ENCODE measurements around the gene SLC49A4.
A peak's percentile ranks its signal among the peaks of the same experiment; 100 is the strongest.

The SLC49A4 gene

DNA sequence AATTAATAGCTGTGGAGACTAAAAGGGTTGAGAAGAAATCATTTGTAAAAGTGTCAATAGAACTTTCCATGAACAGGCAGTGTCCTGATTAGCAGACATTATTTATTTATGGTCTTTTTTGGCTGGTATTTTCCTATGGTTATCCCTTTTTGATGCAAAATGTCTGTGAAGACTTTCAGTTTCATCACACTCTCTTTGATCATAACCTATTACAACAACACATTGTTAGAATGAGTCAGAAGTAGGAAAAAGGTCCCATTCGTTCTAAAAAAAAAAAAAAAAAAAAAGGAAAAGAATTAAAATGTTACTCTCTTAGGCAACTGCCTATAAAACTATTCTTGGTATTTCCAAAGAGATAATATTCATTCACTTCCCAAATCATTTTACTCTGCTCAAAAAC lies 62.1 kb downstream of the SLC49A4 start:
- no peaks in the 10 kb centered on the region for H3K27me3 Mint-ChIP-seq
- no peaks in the 10 kb centered on the region for H3K4me1 Mint-ChIP-seq (ENCODE audit: low read depth in 2 of 2)
- no peaks in the 10 kb centered on the region for H3K9me3 Mint-ChIP-seq
- no peak for ATAC-seq (replicated peaks)
- H3K36me3 Mint-ChIP-seq (ENCODE audit: insufficient read depth) = no peaks in the 10 kb centered on the region
- no peak overlapping the region for H3K4me3 Mint-ChIP-seq
- DNase-seq = no peak
- no peak overlapping the region for H3K27ac Mint-ChIP-seq

DNA sequence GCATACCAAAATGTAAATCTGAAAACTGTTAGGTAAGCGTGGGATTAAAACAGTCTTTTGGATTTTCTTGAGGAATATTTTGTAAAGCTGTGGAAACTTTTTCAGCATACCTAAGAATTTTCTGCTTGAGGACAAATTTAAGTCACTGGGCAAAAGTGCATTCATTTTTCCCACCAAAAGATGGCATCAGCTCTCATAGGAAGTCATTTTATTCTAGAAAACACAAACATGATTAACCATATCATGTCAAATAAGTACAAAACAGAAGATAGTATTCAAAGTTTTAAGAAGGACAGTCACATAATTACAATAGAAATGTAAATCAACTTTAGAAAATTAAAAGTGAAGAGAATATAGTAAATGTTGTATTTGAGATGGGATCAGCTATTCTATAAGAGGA lies 63.5 kb downstream of the SLC49A4 start:
- ATAC-seq (replicated peaks) (no peak), DNase-seq (no peak)
- H3K4me3 Mint-ChIP-seq = no peak overlapping the region
- no peaks in the 10 kb centered on the region for H3K36me3 Mint-ChIP-seq (ENCODE audit: insufficient read depth)
- H3K27me3 Mint-ChIP-seq = no peaks in the 10 kb centered on the region
- no peaks in the 10 kb centered on the region for H3K9me3 Mint-ChIP-seq
- H3K4me1 Mint-ChIP-seq (ENCODE audit: low read depth in 2 of 2) = no peaks in the 10 kb centered on the region
- no peak overlapping the region for H3K27ac Mint-ChIP-seq

DNA sequence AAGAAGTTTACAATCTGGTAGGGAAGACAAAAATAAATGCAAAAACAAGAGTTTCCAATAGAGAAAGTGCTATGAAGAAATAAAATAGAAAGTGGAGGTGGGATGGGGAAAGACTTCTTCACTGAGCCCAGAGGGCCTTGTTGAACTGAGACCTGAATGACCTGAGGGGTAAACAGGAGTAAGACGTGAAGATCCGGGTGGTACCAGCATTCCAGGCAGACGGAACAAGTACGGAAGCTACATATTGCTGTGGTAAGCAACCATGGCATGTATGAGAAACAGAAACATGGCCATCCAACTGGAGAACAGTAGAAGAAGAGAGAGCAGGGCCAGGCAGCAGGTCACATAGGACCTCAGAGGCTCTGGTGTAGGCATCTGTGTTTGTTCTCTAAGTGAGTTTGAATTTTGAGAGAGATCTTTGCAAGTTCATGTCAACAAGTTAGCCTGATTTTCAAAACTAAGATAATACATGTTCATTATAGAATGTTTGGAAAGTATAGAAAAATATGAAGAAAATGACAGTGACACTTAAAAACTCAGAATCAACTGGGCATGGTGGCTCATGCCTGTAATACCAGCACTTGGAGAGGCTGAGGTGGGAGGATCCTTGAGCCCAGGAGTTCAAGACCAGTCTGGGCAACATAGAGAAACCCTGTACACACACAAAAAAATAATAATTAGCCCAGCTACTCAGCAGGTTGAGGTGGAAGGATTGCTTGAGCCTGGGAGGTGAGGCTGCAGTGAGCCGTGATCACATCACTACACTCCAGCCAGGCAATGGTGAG lies 64.3 kb downstream of the SLC49A4 start:
- Mint-ChIP-seq H3K27me3 (no peaks in the 10 kb centered on the region), H3K9me3 (no peaks in the 10 kb centered on the region), H3K36me3 (ENCODE audit: insufficient read depth) (no peaks in the 10 kb centered on the region), H3K27ac (no peak overlapping the region), H3K4me1 (ENCODE audit: low read depth in 2 of 2) (no peaks in the 10 kb centered on the region), H3K4me3 (no peak overlapping the region)
- ATAC-seq (replicated peaks) = no peak
- DNase-seq = no peak

DNA sequence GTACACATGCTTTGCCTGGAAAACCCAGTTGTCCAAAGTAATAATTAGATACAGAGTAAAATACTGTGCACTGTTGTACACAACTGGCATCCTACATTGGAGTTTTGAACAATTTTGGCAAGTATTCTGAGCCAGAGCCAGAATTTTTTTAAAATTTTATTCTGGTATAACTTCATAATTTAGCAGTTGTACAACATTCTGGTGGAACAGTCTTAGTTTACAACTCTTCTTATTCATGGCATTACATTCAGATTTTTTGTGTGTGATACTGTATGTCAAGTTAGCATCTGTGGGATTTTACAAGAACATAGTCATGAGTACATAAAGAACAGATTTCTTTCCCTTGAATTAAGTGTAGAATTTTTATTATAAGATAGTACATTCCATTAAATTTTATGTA lies 67.5 kb downstream of the SLC49A4 start:
- Mint-ChIP-seq H3K27ac (no peak overlapping the region), H3K4me3 (no peak overlapping the region), H3K4me1 (ENCODE audit: low read depth in 2 of 2) (no peaks in the 10 kb centered on the region), H3K36me3 (ENCODE audit: insufficient read depth) (peaks cover 8% of the 10 kb centered on the region), H3K27me3 (no peaks in the 10 kb centered on the region), H3K9me3 (no peaks in the 10 kb centered on the region)
- no peak for DNase-seq
- no peak for ATAC-seq (replicated peaks)

DNA sequence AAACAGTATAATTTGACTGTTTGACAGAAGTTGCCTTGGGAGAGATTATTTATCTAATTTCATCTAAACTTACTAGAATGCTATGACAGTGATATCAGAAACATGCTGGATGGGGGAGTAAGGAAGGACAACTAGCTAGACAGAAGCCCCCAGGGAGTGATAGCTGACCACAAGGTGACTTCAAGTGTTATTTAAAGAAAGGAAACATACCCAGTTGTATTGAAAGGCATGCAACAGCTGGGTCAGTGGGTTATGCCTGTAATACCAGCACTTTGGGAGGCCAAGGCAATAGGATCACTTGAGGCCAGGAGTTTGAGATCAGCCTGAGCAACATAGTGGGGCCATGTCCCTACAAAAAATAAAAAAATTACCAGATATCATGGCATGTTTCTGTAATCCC lies 69.6 kb downstream of the SLC49A4 start:
- Mint-ChIP-seq H3K36me3 (ENCODE audit: insufficient read depth) (peaks cover 8% of the 10 kb centered on the region), H3K4me3 (no peak overlapping the region), H3K4me1 (ENCODE audit: low read depth in 2 of 2) (no peaks in the 10 kb centered on the region), H3K9me3 (no peaks in the 10 kb centered on the region), H3K27me3 (no peaks in the 10 kb centered on the region), H3K27ac (no peak overlapping the region)
- ATAC-seq (replicated peaks) (no peak), DNase-seq (no peak)

DNA sequence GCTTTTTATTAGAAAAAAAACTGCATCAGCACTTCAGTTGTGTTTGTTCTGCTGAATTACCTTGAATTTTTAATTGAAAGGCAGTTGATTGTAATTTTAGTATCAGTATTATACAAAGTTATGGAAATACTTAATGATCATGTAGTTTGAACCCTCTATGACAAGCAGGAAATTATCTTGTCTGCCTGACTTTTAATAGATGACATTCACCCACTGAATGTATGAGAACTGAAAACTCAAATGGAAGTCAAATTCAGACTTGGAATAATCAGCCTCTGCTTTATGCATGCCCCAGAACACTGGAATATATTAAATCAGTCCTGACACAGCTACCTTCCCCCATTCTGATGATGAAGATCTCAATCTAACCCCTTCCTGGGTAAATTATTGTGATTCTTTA lies 73.5 kb downstream of the SLC49A4 start:
- Mint-ChIP-seq H3K27me3 (no peaks in the 10 kb centered on the region), H3K9me3 (no peaks in the 10 kb centered on the region), H3K4me3 (no peak overlapping the region), H3K27ac (no peak overlapping the region), H3K4me1 (ENCODE audit: low read depth in 2 of 2) (no peaks in the 10 kb centered on the region), H3K36me3 (ENCODE audit: insufficient read depth) (peaks cover 8% of the 10 kb centered on the region)
- DNase-seq (no peak), ATAC-seq (replicated peaks) (no peak)

DNA sequence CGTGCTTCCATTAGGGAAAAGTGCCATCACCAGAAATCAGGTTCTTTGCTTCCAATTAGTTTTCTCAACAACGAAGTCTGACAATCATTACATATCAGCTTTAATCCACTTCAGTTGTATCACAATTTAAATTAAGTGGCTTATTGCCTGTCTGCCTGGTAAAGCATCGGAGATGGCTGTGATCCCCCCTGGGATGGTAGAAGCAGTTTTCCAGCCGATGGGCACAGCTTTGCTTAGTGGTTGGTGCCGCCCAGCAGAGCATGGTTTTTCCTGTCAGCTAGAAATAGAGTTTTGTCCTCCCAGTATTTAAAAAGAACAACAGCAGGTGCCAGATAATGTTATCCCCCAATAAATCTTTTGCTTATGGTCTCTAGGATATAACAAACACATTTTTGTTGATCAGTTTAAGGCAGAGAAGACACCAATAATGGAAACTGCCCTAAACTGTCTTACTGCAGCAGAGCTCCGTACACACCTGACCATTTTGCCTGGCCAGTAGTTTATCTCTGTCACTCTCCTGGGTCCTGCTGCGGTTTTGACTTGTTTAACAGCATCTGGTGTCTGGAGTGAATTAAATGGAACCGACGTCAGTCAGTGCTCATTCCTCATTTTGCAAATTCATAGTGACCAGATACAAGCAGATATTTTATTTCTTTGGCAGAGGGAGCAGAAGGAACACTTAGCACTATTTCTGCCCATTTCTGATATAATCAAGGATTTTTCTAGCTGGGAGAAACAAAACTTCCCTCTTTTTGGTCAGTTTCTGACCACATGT lies 79.1 kb downstream of the SLC49A4 start:
- Mint-ChIP-seq H3K9me3 (peaks cover 0 to 2% of the 10 kb centered on the region in 2 donors), H3K4me1 (ENCODE audit: low read depth in 2 of 2) (peaks cover 11 to 14% of the 10 kb centered on the region in 2 donors), H3K4me3 (no peak overlapping the region), H3K36me3 (ENCODE audit: insufficient read depth) (no peaks in the 10 kb centered on the region), H3K27me3 (no peaks in the 10 kb centered on the region), H3K27ac (no peak overlapping the region)
- ATAC-seq (replicated peaks) (no peak), DNase-seq (no peak)

DNA sequence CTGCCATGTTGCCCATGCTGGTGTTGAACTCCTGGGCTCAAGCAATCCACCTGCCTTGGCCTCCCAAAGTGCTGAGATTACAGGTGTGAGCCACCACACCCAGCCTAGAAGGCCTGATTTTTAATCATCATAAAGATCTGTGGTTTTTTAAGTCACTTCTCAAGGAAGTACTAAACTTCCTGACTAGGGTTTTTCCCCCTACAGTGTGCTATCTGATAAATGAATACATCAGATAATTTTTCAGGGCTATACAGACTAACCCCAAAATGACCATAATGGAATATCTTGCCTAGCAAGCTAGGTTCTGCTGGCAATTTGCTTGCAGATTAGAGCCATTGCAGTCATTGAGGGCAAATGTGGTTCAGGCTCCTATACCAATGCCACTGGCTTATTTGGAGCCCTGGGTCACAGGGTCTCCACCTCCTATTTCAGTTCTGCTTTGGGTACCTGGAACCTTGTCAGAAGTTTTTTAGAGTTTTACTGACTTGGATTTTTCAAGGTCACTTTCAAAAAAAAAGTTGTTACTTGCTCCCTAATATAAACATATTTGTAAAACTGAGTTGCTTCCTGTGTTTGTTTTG lies 80.8 kb downstream of the SLC49A4 start:
- peak; percentile 56 for ATAC-seq (replicated peaks)

DNA sequence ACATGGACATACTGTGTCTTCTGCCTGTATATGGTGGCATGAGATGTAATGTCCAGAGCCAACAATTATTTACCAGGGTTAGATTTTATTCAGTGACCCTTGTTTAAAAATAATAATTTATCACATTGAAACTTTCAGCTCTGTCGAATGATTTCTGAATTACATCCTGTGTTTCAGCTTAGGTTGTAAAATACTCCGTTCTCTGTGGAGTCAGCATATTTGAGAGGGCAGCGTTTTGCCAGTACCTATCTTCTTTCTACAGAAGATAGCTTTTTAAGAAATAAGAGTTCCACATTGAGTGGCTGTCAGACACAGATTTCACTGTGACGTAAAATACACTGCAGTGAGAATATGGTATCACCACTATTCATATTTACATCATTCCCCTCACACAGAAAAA lies 85.3 kb downstream of the SLC49A4 start:
- no peaks in the 10 kb centered on the region for H3K36me3 Mint-ChIP-seq (ENCODE audit: insufficient read depth)
- peaks cover 11% of the 10 kb centered on the region in 2 donors for H3K4me1 Mint-ChIP-seq (ENCODE audit: low read depth in 2 of 2)
- DNase-seq = no peak
- H3K4me3 Mint-ChIP-seq = no peak overlapping the region
- ATAC-seq (replicated peaks) = no peak
- no peak overlapping the region for H3K27ac Mint-ChIP-seq
- H3K27me3 Mint-ChIP-seq = no peaks in the 10 kb centered on the region
- no peaks in the 10 kb centered on the region for H3K9me3 Mint-ChIP-seq

More for the DNA sequence above, 80.8 kb downstream of the SLC49A4 start:
- peaks cover 11 to 14% of the 10 kb centered on the region in 2 donors for H3K4me1 Mint-ChIP-seq (ENCODE audit: low read depth in 2 of 2)
- H3K27me3 Mint-ChIP-seq = no peaks in the 10 kb centered on the region
- H3K27ac Mint-ChIP-seq = peak overlapping the region in 1 of 2 donors; percentile 16
- no peaks in the 10 kb centered on the region for H3K36me3 Mint-ChIP-seq (ENCODE audit: insufficient read depth)
- H3K4me3 Mint-ChIP-seq = no peak overlapping the region
- no peak for DNase-seq
- H3K9me3 Mint-ChIP-seq = peaks cover 0 to 2% of the 10 kb centered on the region in 2 donors

DNA sequence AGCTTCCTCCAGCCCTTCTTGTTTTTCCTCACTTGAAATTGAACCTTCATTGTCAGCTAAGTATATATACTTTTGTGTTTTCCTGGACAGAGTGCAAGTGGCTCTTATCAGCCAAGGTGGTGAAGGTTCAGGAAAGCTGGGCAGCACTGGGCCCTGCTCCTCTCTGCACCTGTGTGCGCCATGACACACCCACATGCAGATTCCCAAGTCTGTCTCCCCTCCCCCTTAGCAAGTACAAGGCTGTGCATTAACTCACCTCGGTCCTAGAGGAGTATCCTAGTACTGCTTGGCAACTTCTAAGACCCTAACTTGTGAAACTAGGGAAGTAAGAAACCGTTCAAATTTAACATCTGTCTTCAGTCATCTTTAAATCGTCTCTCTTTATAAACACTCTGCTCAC lies 85.8 kb downstream of the SLC49A4 start:
- ATAC-seq (replicated peaks) (no peak), DNase-seq (no peak)
- Mint-ChIP-seq H3K36me3 (ENCODE audit: insufficient read depth) (no peaks in the 10 kb centered on the region), H3K4me3 (no peak overlapping the region), H3K9me3 (no peaks in the 10 kb centered on the region), H3K4me1 (ENCODE audit: low read depth in 2 of 2) (peaks cover 6 to 7% of the 10 kb centered on the region in 2 donors), H3K27ac (no peak overlapping the region), H3K27me3 (no peaks in the 10 kb centered on the region)

DNA sequence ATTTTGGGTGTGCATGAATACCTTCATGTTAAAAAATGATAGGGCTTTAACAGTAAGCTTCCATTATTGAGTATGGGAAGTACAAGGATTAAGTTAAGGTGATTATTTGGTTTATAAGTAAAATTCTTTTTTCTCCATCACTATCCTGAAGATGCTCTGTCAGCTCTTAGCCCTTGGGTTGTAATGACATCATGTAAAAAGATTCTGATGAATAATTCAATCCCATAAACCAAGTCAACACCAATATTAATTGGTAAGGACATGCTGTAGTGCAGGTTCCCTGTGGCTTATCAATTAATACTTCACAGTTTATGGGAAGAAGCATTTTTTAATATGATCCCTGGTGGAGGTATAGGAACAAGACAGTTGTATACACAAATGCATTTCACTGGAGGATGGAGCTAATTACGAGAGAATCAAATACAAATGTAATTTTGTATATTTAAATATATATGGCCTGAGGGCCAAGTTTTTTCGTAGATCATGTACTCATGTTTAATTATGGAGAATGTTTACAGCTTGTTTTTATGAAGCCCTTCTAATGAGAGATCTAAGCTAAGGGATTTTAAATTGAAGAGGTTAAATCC lies 87.6 kb downstream of the SLC49A4 start:
- H3K27ac Mint-ChIP-seq = no peak overlapping the region
- no peaks in the 10 kb centered on the region for H3K9me3 Mint-ChIP-seq
- no peak for ATAC-seq (replicated peaks)
- no peak for DNase-seq
- no peak overlapping the region for H3K4me3 Mint-ChIP-seq
- no peaks in the 10 kb centered on the region for H3K27me3 Mint-ChIP-seq
- no peaks in the 10 kb centered on the region for H3K36me3 Mint-ChIP-seq (ENCODE audit: insufficient read depth)
- no peaks in the 10 kb centered on the region for H3K4me1 Mint-ChIP-seq (ENCODE audit: low read depth in 2 of 2)

DNA sequence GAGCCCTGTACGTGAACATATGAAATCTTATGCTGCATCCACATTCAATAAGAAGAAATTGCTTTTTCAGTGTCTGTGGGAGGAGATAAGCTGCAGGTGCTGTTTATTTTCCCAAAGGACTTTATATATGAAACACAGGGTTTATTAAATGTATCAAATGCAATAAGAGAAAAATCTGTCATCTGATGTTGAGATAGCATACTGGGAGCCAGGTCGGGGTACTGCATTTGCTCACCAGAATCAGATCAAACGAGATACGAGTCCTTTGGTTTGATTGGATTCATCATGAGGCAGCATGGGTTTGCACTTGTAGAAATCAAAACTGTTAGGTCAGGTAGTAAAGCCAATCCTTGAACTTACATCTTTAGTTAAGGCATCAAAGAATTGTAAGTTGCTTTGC lies 91.4 kb downstream of the SLC49A4 start:
- Mint-ChIP-seq H3K27me3 (no peaks in the 10 kb centered on the region), H3K9me3 (no peaks in the 10 kb centered on the region), H3K4me3 (no peak overlapping the region), H3K27ac (no peak overlapping the region), H3K36me3 (ENCODE audit: insufficient read depth) (no peaks in the 10 kb centered on the region), H3K4me1 (ENCODE audit: low read depth in 2 of 2) (peaks cover 0 to 4% of the 10 kb centered on the region in 2 donors)
- DNase-seq (no peak), ATAC-seq (replicated peaks) (no peak)

DNA sequence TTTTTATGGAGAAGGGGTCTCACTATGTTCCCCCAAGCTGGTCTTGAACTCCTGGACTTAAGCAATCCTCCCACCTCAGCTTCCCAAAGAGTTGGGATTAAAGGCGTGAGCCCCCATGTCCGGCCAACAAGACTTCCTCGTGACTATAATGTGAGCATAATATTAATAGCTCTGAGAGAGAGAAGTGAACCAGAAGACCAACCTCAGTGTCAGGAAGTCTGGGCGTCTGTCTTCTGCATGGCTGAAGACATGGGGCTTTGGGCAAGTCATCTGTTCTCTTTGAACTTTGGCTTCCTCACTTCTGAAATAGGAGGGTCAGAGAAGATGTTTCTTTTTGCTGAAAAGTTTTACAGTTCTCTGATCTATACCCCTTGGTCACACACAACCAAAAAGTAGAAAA lies 92.1 kb downstream of the SLC49A4 start:
- Mint-ChIP-seq H3K27ac (no peak overlapping the region), H3K4me3 (no peak overlapping the region), H3K9me3 (no peaks in the 10 kb centered on the region), H3K36me3 (ENCODE audit: insufficient read depth) (no peaks in the 10 kb centered on the region), H3K27me3 (no peaks in the 10 kb centered on the region), H3K4me1 (ENCODE audit: low read depth in 2 of 2) (peaks cover 0 to 4% of the 10 kb centered on the region in 2 donors)
- DNase-seq (no peak), ATAC-seq (replicated peaks) (no peak)
